ENCODE data around the gene ARHGEF9.
A peak's percentile ranks its signal among the peaks of the same experiment; 100 is the strongest.
"Not testable (repeated sequence)": the region's sequence is repeated elsewhere in the genome, so short reads cannot be mapped to it uniquely, and the experiment has no call there.

Gene ARHGEF9

GRCh38 chrX:63784902-63785707 is at the start of gene ARHGEF9:
Gene ARHGEF9, minus strand, starts transcription at chrX:63785214. Its CDS starts 69 bp downstream, at chrX:63785145.
- DNase-seq: no peak

GRCh38 chrX:63825446-63825845 is 40.4 kb upstream of the ARHGEF9 start:
- not testable (repeated sequence) for DNase-seq

- DNase-seq: no peak
These were observed 33.1 kb upstream of the ARHGEF9 start for GRCh38 chrX:63818156-63818555.

- DNase-seq: no peak
These were observed 32.7 kb upstream of the ARHGEF9 start for GRCh38 chrX:63817696-63818095.

GRCh38 chrX:63812823-63813222 is 27.8 kb upstream of the ARHGEF9 start:
- no peak for DNase-seq

- DNase-seq: no peak
These were observed 25.7 kb upstream of the ARHGEF9 start for GRCh38 chrX:63810746-63811145.

GRCh38 chrX:63809173-63809572 is 24.2 kb upstream of the ARHGEF9 start:
- no peak for DNase-seq

GRCh38 chrX:63795406-63795805 is 10.4 kb upstream of the ARHGEF9 start:
- not testable (repeated sequence) for DNase-seq

- DNase-seq: no peak
These were observed 660 bp upstream of the ARHGEF9 start for GRCh38 chrX:63785708-63786040.

GRCh38 chrX:63784346-63784901 is 590 bp downstream of the ARHGEF9 start:
- DNase-seq: no peak

- DNase-seq: no peak
These were observed 2.5 kb downstream of the ARHGEF9 start for GRCh38 chrX:63782515-63782914.

GRCh38 chrX:63768760-63769159 is 16.3 kb downstream of the ARHGEF9 start:
- no peak for DNase-seq

- DNase-seq: no peak
These were observed 19.3 kb downstream of the ARHGEF9 start for GRCh38 chrX:63765712-63766111.

- DNase-seq: no peak
These were observed 20.1 kb downstream of the ARHGEF9 start for GRCh38 chrX:63764946-63765345.

GRCh38 chrX:63761639-63762038 is 23.4 kb downstream of the ARHGEF9 start:
- no peak for DNase-seq

GRCh38 chrX:63758011-63758410 is 27.0 kb downstream of the ARHGEF9 start:
- no peak for DNase-seq

- no peak for DNase-seq
These were observed 29.1 kb downstream of the ARHGEF9 start for GRCh38 chrX:63755892-63756291.

GRCh38 chrX:63754860-63755579 is 30.0 kb downstream of the ARHGEF9 start:
- DNase-seq: peak; percentile 58

- DNase-seq: peak; percentile 5
These were observed 30.7 kb downstream of the ARHGEF9 start for GRCh38 chrX:63754136-63754859.

GRCh38 chrX:63751481-63751880 is 33.5 kb downstream of the ARHGEF9 start:
- DNase-seq: no peak

GRCh38 chrX:63750811-63751210 is 34.2 kb downstream of the ARHGEF9 start:
- DNase-seq: no peak

- no peak for DNase-seq
These were observed 37.7 kb downstream of the ARHGEF9 start for GRCh38 chrX:63747331-63747730.

- DNase-seq: no peak
These were observed 38.3 kb downstream of the ARHGEF9 start for GRCh38 chrX:63746715-63747114.
